Lower lobe of right lung (tissue), 2 donors: ENCODE results near the gene SLIT1. TPM values are rescaled to one million over a fixed set of nuclear protein-coding genes. Genes with fewer than 3 reads are reported as not detected.
A peak's percentile ranks its signal among the peaks of the same experiment; 100 is the strongest.

ENCODE experiments used
- ATAC-seq, 2 donors: fragments of 200-7000 bp; cut with Tn5 transposase; one replicate each; pipeline ENCODE4 v1.9.1; 2020 to 2022; ENCODE audit warnings: mild to moderate bottlenecking in 2 of 2, moderate library complexity in 2 of 2
- DNase-seq: peaks from one replicate; pipeline ENCODE4 v3.0.0-alpha.2; 2020
- H3K27ac ChIP-seq: fragments of 200-600 bp; one replicate; pipeline ENCODE4 v1.8.0; 2022
- H3K27me3 ChIP-seq: fragments of 200-600 bp; one replicate; pipeline ENCODE4 v1.8.0; 2022; ENCODE audit warnings: low read depth
- H3K36me3 ChIP-seq: fragments of 200-600 bp; one replicate; pipeline ENCODE4 v1.8.0; 2022; ENCODE audit warnings: mild to moderate bottlenecking
- H3K4me1 ChIP-seq: fragments of 200-600 bp; one replicate; pipeline ENCODE4 v1.8.0; 2022
- H3K4me3 ChIP-seq: fragments of 200-600 bp; one replicate; pipeline ENCODE4 v1.8.0; 2022; ENCODE audit warnings: mild to moderate bottlenecking
- H3K9me3 ChIP-seq: fragments of 200-600 bp; one replicate; pipeline ENCODE4 v1.8.0; 2022
- CTCF ChIP-seq: fragments of 200-600 bp; IDR thresholded peaks from one replicate; pipeline ENCODE4 v1.8.0; 2022; ENCODE audit warnings: antibody characterized with exemption, mild to moderate bottlenecking
- intact Hi-C: fragments of 100-400 bp; cut with DNase I; formaldehyde crosslinking; loops from one replicate; pipeline ENCODE4 v1.11.0; 2022
- total RNA-seq: library from RNA; stranded (reverse); fragmentation: NEBNext Ultra II Directional; extraction: Animal tissue kit (Norgen Biotek cat#: 25700); gene quantifications from one replicate; pipeline ENCODE4 v1.2.1, GENCODE V29; 2021
- donor health status: DM: no; HTN: yes; CAD: no; lungs with severe emphysema.

SLIT1 gene
- total RNA-seq, 1 donor from 2014 or later, result 0.41 TPM

GRCh38 chr10:97171001-97171400 is 14.8 kb downstream of the SLIT1 start:
- no peak for ATAC-seq
- intact Hi-C loops, result no loop called here
- Histone ChIP-seq H3K9me3 (no peaks in the 10 kb centered on the region), H3K4me3 (no peak overlapping the region), H3K36me3 (no peaks in the 10 kb centered on the region), H3K4me1 (no peaks in the 10 kb centered on the region), H3K27ac (no peak overlapping the region), H3K27me3 (peaks cover 12% of the 10 kb centered on the region)
- TF ChIP-seq CTCF, result no peak
- DNase-seq, result no peak

- TF ChIP-seq CTCF, result no peak
- Histone ChIP-seq H3K27ac (no peak overlapping the region), H3K9me3 (no peaks in the 10 kb centered on the region), H3K36me3 (no peaks in the 10 kb centered on the region), H3K4me1 (no peaks in the 10 kb centered on the region), H3K27me3 (peaks cover 9% of the 10 kb centered on the region), H3K4me3 (no peak overlapping the region)
- peak in 1 of 2 donors; percentile 65 for ATAC-seq
- no peak for DNase-seq
- intact Hi-C loops, result no loop called here
Measured at GRCh38 chr10:97169911-97170693, 15.7 kb downstream of the SLIT1 start.

GRCh38 chr10:97169063-97169462 is 16.7 kb downstream of the SLIT1 start:
- TF ChIP-seq CTCF, result no peak
- H3K4me3 ChIP-seq, result no peak overlapping the region
- H3K27me3 ChIP-seq, result peaks cover 9% of the 10 kb centered on the region
- intact Hi-C loops, result no loop called here
- H3K9me3 ChIP-seq, result no peaks in the 10 kb centered on the region
- no peak for ATAC-seq
- no peaks in the 10 kb centered on the region for H3K4me1 ChIP-seq
- H3K36me3 ChIP-seq, result no peaks in the 10 kb centered on the region
- no peak overlapping the region for H3K27ac ChIP-seq
- no peak for DNase-seq

- H3K4me1 ChIP-seq, result no peaks in the 10 kb centered on the region
- DNase-seq, result no peak
- H3K27ac ChIP-seq, result no peak overlapping the region
- no peak for ATAC-seq
- H3K4me3 ChIP-seq, result no peak overlapping the region
- H3K36me3 ChIP-seq, result no peaks in the 10 kb centered on the region
- peaks cover 9% of the 10 kb centered on the region for H3K27me3 ChIP-seq
- no peak for TF ChIP-seq CTCF
- intact Hi-C loops, result no loop called here
- no peaks in the 10 kb centered on the region for H3K9me3 ChIP-seq
Measured at GRCh38 chr10:97168645-97169044, 17.1 kb downstream of the SLIT1 start.

GRCh38 chr10:97165499-97165898 is 20.3 kb downstream of the SLIT1 start:
- peaks cover 1% of the 10 kb centered on the region for H3K27me3 ChIP-seq
- TF ChIP-seq CTCF, result no peak
- ATAC-seq, result no peak
- no peak overlapping the region for H3K27ac ChIP-seq
- H3K4me3 ChIP-seq, result no peak overlapping the region
- no peak for DNase-seq
- intact Hi-C loops, result no loop called here
- no peaks in the 10 kb centered on the region for H3K36me3 ChIP-seq
- H3K4me1 ChIP-seq, result no peaks in the 10 kb centered on the region
- H3K9me3 ChIP-seq, result no peaks in the 10 kb centered on the region
